UCSD-AML1 (cell line): ENCODE results near the gene OR10H3.
"Not testable (repeated sequence)": the region's sequence is repeated elsewhere in the genome, so short reads cannot be mapped to it uniquely, and the experiment has no call there.

Experiments used
- DNase-seq: peaks from one replicate; lab custom pipeline; 2025; ENCODE audit not compliant: unreplicated experiment; lab: John Stamatoyannopoulos, UW

OR10H3 gene

GRCh38 chr19:15776991-15777970 is 39.5 kb downstream of the OR10H3 start:
- no peak for DNase-seq

GRCh38 chr19:15779756-15780476 is 42.1 kb downstream of the OR10H3 start:
- no peak for DNase-seq

DNA sequence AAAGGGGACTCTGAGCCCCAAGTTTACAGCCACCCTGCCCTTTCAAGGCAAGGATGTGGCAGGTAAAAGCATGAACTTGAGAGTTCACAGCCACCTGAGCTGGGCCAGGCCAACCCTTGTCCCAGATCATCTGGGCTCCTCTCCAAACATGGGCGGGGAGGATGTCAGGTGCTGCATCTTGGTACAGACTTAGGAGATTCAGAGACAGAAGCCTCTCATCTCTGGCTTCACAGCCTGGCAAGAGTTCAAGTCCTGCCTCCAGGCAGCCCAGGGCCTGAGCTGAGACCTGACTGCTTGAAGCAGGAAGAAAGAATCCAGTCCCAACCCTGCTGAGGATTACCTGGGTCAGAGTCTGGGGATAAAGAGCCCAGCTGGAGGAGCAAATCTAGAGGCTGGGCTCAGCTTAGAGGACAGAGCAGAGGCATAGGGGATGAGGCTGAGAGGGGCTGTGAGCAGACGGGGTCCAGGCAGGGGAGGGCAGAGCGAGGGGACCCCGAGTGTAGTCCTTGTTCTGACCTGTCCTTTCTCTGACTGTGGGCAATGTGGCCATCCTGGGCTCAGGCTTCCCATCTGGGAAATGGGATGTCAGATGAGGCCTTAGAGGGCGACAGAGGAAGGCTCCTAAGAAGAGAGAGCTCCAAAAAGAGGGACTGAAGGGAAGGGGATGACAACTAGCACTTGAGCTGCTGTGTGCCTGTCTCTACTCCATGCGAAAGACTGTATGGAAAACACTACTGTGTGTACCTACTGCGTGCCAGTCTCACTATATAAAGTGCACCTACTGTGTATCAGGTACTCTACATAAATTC is 43.0 kb downstream of the OR10H3 start:
- DNase-seq, result no peak

DNA sequence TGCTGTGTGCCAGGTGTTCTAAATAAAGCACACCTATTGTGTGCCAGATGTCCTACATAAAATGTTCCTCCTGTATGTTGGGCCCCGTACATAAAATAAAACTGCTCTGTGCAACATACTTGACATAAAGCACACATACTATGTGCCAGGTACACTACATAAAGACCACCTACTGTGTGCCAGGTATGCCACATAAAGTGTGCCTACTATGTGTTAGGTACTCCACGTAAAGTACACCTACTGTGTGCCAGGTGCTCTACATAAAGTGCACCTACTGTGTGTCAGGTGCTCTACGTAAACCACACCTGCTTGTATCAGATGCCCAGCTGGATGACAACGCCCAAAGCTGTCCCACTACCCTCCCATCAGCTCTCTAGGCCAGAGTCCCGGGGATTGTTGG is 43.9 kb downstream of the OR10H3 start:
- DNase-seq, result no peak

- DNase-seq, result no peak
Observed at GRCh38 chr19:15782211-15782610, 44.4 kb downstream of the OR10H3 start.

DNA sequence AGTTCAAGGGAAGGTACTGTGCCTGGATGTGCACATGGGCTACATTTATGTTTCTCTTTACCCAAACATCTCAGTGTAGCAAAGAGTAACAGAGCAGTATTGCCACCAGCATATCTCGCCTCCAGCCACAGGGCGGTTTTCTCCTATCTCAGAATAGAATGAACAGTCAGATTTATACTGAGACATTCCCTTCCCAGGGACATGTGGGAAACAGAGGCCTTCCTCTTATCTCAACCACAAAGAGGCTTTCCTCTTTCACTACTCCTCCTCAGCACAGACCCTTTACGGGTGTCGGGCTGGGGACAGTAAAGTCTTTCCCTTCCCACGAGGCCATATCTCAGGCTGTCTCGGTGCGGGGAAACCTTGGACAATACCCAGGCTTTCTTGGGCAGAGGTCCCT is 45.1 kb downstream of the OR10H3 start:
- not testable (repeated sequence) for DNase-seq

DNA sequence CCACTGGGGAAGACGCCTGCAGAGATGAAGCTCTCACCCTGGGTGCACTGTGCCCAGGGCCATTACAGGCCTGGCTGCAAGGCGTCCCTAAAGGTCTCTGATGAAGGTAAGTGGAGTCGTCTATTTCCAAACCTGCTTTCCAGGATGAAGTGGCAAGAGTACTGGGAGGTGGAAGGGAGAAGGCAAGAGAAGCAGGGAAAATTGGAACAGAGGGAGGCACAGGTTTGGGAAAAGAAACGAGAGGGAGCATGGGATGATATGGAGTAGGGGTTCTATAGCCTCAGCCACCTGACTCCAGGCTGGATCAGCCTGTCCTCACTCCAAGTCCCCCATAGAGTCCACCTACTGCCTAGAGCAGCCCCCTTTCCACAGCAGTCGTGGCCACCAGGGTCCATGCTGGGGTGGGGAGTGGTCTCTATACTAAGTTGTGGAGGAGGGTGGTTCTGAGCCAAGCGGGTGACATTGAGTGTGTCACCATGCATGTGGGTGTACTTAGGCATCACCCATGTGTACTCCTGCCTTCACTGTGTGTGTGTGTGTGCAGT is 49.9 kb downstream of the OR10H3 start, which contains the start of gene OR10H5:
OR10H5 (plus strand) TSS at position 51 of the 545 bp plus-strand sequence. CDS start 6,388 bp downstream, outside the sequence.
- DNase-seq, result no peak

- DNase-seq, result no peak
Observed at GRCh38 chr19:15788594-15789270, 50.9 kb downstream of the OR10H3 start.

DNA sequence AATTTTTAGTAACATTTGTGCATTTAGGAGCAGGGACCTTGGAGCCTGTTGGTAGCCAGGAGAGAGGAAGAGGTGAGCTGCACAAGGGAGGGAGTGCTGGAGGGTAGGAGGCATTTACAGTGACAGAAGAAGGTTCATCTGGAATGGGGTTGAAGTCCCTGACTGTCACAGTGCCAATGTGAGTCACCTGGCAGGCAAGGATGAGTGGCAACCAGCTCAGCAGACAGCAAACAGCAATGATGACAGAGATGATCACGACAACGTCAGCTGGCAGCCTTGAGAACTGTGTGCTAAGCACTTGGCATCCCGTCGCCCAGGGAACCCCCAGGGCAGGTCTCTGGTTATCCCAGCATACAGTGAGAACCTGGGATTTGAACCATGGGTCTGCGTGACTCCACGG is 52.3 kb downstream of the OR10H3 start:
- DNase-seq, result no peak
